ENCODE measurements around the gene SERPINA10. TPM values are rescaled to one million over a fixed set of nuclear protein-coding genes. Genes with fewer than 3 reads are reported as not detected.

SERPINA10 gene
- total and polyA plus RNA-seq, 2 donors (not counting 3 experiments of a cell fraction or from before 2014, with no cell fraction given) = not detected

- Histone ChIP-seq H3K36me3 (ENCODE audit: control insufficient read depth in 2 of 2, extremely low read depth in 1 of 2, insufficient read depth in 2 of 2, low read length in 2 of 2) (no peaks in the 10 kb centered on the region), H3K27ac (ENCODE audit: insufficient read depth, low read depth, low read length) (no peak overlapping the region), H4K20me1 (replicated peaks; ENCODE audit: control insufficient read depth, extremely low read depth, insufficient read depth, low read length) (no peaks in the 10 kb centered on the region), H3K9me1 (replicated peaks; ENCODE audit: control insufficient read depth, extremely low read depth, insufficient read depth, low read length) (no peaks in the 10 kb centered on the region), H3K9me3 (replicated peaks; ENCODE audit: control insufficient read depth, insufficient read depth, low read length) (no peaks in the 10 kb centered on the region), H3K4me1 (ENCODE audit: control insufficient read depth, extremely low read depth, insufficient read depth, low read length) (no peaks in the 10 kb centered on the region), H3K79me2 (ENCODE audit: control insufficient read depth, insufficient read depth, low read length) (no peaks in the 10 kb centered on the region), H3K27me3 (ENCODE audit: control insufficient read depth in 2 of 2, insufficient read depth in 2 of 2, low read length in 2 of 2) (no peaks in the 10 kb centered on the region), H2AFZ (ENCODE audit: low read depth, low read length) (no peak overlapping the region), H3K4me2 (ENCODE audit: insufficient read depth, low read length) (no peak overlapping the region), H3K4me3 (replicated peaks in 1 of 3; ENCODE audit: insufficient read depth in 1 of 3, low read depth in 1 of 3, low read length in 3 of 3) (no peak overlapping the region), H3K9ac (replicated peaks; ENCODE audit: extremely low read depth, insufficient read depth, low read length) (no peak overlapping the region)
- no peak for DNase-seq (ENCODE audit: low read depth, low spot score)
- CTCF ChIA-PET = no interaction called here
- intact Hi-C loops (cut with micrococcal nuclease) = no loop called here
- dilution Hi-C loops (cut with MboI; ENCODE audit: extremely low pct_ligation_motif_present, low sequenced_read_pairs) = no loop called here
- no peak for TF ChIP-seq POLR2AphosphoS5 (IDR thresholded peaks at IDR 0.05; ENCODE audit: insufficient read depth, low read depth, low read length)
- TF ChIP-seq, protein P1, sequence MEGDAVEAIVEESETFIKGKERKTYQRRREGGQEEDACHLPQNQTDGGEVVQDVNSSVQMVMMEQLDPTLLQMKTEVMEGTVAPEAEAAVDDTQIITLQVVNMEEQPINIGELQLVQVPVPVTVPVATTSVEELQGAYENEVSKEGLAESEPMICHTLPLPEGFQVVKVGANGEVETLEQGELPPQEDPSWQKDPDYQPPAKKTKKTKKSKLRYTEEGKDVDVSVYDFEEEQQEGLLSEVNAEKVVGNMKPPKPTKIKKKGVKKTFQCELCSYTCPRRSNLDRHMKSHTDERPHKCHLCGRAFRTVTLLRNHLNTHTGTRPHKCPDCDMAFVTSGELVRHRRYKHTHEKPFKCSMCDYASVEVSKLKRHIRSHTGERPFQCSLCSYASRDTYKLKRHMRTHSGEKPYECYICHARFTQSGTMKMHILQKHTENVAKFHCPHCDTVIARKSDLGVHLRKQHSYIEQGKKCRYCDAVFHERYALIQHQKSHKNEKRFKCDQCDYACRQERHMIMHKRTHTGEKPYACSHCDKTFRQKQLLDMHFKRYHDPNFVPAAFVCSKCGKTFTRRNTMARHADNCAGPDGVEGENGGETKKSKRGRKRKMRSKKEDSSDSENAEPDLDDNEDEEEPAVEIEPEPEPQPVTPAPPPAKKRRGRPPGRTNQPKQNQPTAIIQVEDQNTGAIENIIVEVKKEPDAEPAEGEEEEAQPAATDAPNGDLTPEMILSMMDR (IDR thresholded peaks at IDR 0.05; ENCODE audit: extremely low read depth in 1 of 2, insufficient read depth in 1 of 2, low read depth in 1 of 2, low read length in 2 of 2) = no peak
- no peak for TF ChIP-seq GATA2 (IDR thresholded peaks at IDR 0.05; ENCODE audit: insufficient read depth, insufficient read length, low read depth, low read length)
- no peak for TF ChIP-seq JUN (IDR thresholded peaks at IDR 0.05; ENCODE audit: borderline replicate concordance, insufficient read depth, insufficient read length, low read depth)
- no peak for TF ChIP-seq MAX (IDR thresholded peaks at IDR 0.05; ENCODE audit: insufficient read depth, insufficient read length)
- TF ChIP-seq MYC (IDR thresholded peaks at IDR 0.05; ENCODE audit: low read depth, low read length) = no peak
- TF ChIP-seq POLR2A (IDR thresholded peaks at IDR 0.05; ENCODE audit: low read depth, low read length) = no peak
- no peak for TF ChIP-seq FOS (IDR thresholded peaks at IDR 0.05; ENCODE audit: borderline replicate concordance, insufficient read depth, low read length)
- no peak for FAIRE-seq
- BruUV-seq (replicated peaks) = no TSS peak
- POLR2A ChIA-PET = no interaction called here
These were observed 11.2 kb upstream of the SERPINA10 start for GRCh38 chr14:94304243-94304642.

All from endothelial cell of umbilical vein (primary cell).